HFFc6 (cell line): ENCODE measurements around the gene MYO15B. TPM values are rescaled to one million over a fixed set of nuclear protein-coding genes. Genes with fewer than 3 reads are reported as not detected.

Source experiments
- DNase-seq: peaks from one replicate; pipeline ENCODE4 v3.0.0-alpha.2; 2018
- H3K27ac Mint-ChIP-seq: 2 replicates; pipeline ENCODE4 v1.8.0; 2020; ENCODE audit warnings: mild to moderate bottlenecking, mixed read lengths
- H3K27me3 Mint-ChIP-seq: 2 replicates; pipeline ENCODE4 v1.8.0; 2021; ENCODE audit warnings: mild to moderate bottlenecking, moderate library complexity, mixed read lengths; ENCODE audit not compliant: insufficient read depth
- H3K36me3 Mint-ChIP-seq: 2 replicates; pipeline ENCODE4 v1.8.0; 2021; ENCODE audit warnings: low read depth, mixed read lengths
- H3K4me1 Mint-ChIP-seq: 2 replicates; pipeline ENCODE4 v1.8.0; 2020; ENCODE audit warnings: low read depth, mixed read lengths
- H3K4me3 Mint-ChIP-seq: 2 replicates; pipeline ENCODE4 v1.8.0; 2020; ENCODE audit warnings: mild to moderate bottlenecking, moderate library complexity, mixed read lengths
- H3K9me3 Mint-ChIP-seq: 2 replicates; pipeline ENCODE4 v1.8.0; 2020; ENCODE audit warnings: mild to moderate bottlenecking, mixed read lengths
- total RNA-seq, 6 experiments: library from RNA; stranded (reverse); fragmentation: NEBNext Ultra II Directional; extraction: Animal tissue kit (Norgen Biotek cat#: 25700); gene quantifications; 2 replicates in 1 of 6; 3 replicates in 5 of 6; pipeline ENCODE4 v1.2.3, GENCODE V29; 2021
- TF ChIP-seq, protein P1 (sequence below): fragments of 200-600 bp; sonication (generic); IDR thresholded peaks from 2 replicates; pipeline ENCODE4 v1.5.0; 2021; ENCODE audit warnings: antibody characterized with exemption, mild to moderate bottlenecking

MYO15B gene
- total RNA-seq, 6 experiments from 2014 or later: 0.25 to 0.74 (median 0.41) TPM; not detected in 2

DNA sequence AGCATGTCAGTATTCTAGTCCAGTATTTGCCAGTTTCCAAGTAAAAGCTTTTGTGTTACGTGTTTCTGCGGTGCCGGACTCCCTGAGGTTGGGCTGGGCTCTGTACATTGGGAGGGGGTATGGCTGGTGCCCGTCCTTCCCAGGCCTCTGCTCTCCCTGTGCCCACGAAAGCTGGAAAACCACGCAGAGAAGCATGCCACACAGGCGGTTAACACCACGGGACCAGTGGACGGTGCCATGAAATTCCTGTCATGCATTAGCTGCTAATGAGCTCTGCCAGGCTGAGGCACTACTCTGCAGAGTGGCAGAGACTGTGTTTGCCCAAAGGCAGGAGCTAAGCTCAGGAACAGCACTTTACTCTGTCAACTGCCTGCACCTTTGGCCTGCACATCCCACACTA, 53.7 kb downstream of the MYO15B start:
- no peak overlapping the region for H3K27ac Mint-ChIP-seq
- no peak overlapping the region for H3K4me3 Mint-ChIP-seq
- no peaks in the 10 kb centered on the region for H3K9me3 Mint-ChIP-seq
- no peak for DNase-seq
- peaks cover 2% of the 10 kb centered on the region; the same call in 1 of the 2 replicates for H3K27me3 Mint-ChIP-seq
- H3K4me1 Mint-ChIP-seq: no peaks in the 10 kb centered on the region
- H3K36me3 Mint-ChIP-seq: no peaks in the 10 kb centered on the region
- TF ChIP-seq, protein P1, sequence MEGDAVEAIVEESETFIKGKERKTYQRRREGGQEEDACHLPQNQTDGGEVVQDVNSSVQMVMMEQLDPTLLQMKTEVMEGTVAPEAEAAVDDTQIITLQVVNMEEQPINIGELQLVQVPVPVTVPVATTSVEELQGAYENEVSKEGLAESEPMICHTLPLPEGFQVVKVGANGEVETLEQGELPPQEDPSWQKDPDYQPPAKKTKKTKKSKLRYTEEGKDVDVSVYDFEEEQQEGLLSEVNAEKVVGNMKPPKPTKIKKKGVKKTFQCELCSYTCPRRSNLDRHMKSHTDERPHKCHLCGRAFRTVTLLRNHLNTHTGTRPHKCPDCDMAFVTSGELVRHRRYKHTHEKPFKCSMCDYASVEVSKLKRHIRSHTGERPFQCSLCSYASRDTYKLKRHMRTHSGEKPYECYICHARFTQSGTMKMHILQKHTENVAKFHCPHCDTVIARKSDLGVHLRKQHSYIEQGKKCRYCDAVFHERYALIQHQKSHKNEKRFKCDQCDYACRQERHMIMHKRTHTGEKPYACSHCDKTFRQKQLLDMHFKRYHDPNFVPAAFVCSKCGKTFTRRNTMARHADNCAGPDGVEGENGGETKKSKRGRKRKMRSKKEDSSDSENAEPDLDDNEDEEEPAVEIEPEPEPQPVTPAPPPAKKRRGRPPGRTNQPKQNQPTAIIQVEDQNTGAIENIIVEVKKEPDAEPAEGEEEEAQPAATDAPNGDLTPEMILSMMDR: no peak

DNA sequence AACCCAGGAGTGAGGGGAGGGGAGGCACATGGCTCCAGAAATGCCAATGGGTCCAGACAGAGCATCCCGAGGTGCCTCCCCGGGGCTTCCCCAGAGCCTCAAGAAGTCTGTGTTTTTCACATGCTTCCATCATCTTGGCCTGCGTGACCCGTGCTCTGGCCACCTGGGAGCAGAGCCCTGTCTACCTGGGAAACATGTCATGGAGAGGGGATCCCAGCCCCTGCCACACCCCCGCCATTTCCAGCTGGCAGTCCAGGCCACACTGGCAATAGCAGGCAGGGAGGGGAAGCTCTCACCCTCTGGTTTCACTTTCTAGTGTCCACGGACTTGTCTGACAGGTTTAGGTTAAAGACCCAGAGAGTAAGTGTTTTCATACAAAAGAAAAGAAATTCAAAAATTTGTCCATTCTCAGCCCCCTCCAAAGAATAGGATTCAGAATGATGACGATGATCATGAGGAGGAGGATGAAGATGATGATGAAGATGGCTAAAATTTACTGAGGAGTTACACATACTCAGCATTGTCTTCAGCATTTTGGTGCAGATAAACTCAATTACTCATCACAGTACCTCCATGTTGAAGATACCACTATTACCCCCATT, 54.7 kb downstream of the MYO15B start:
- Mint-ChIP-seq H3K36me3 (no peaks in the 10 kb centered on the region), H3K27me3 (peaks cover 2% of the 10 kb centered on the region; the same call in 1 of the 2 replicates), H3K4me3 (no peak overlapping the region), H3K9me3 (no peaks in the 10 kb centered on the region), H3K27ac (no peak overlapping the region), H3K4me1 (no peaks in the 10 kb centered on the region)
- no peak for DNase-seq
- TF ChIP-seq, protein P1: no peak

DNA sequence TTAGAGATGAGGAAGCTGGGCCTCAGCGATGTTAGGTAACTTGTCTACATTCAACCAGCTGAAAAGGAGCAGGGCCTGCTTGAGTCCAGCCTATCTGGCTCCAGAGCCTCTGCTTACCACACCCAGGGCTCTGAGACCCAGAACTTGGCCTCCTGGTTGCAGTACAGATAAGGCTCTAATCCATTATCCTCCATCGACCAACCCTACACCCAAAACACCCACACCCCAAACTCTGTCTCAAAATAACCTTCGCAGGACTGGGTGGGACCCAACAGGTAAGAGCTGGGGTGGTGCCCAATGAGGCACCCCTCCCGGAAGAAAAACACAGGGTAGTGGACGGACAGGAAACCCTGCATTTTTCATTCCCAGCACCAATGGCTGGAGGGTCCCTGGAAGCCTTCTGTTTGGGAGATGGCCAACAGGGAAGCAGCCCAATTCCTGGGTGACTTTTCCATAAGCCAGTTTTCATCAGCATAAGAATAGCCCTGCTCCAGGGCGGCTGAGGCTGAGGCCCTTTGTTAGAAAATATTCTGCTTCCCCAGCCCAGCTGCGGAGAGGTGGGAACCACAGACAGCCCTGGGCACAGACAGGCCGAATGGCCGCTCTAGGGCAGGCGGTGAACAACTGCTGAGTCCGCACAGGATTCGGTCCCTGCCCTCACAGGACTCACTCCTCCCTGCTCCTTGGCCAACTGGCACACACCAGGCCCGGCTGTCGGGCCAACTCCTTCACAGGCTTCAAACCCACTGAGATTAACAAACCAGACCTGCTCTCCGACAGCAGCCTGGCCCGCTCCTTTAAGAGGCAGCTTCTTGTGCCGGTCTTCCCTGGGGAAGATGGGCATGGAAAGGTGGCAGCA, 55.4 kb downstream of the MYO15B start:
- TF ChIP-seq, protein P1: no peak
- Mint-ChIP-seq H3K4me3 (no peak overlapping the region), H3K9me3 (no peaks in the 10 kb centered on the region), H3K27me3 (peaks cover 1% of the 10 kb centered on the region), H3K27ac (no peak overlapping the region), H3K36me3 (no peaks in the 10 kb centered on the region), H3K4me1 (no peaks in the 10 kb centered on the region)
- DNase-seq: no peak

DNA sequence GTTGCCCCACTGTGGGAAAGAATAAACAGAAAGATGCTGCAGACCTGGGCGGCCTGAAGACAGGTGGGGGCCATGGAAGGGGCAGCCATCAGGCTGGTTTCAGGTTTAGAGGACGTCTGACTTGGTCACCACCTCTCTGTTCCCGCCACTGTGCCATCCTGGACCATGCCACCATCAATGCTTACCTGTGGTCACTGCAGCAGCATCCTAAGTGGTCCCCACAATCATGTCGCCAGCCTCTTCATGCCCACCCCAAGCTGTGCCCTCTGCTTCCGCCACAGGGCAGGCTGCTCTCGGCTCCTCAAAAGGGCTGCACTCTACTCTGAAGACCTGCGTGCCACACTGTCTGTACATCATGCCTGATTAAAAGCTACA, 56.0 kb downstream of the MYO15B start:
- no peaks in the 10 kb centered on the region for H3K9me3 Mint-ChIP-seq
- H3K4me1 Mint-ChIP-seq: no peaks in the 10 kb centered on the region
- no peak for DNase-seq
- TF ChIP-seq, protein P1: no peak
- H3K36me3 Mint-ChIP-seq: no peaks in the 10 kb centered on the region
- no peaks in the 10 kb centered on the region; the same call in 1 of the 2 replicates for H3K27me3 Mint-ChIP-seq
- H3K27ac Mint-ChIP-seq: no peak overlapping the region
- H3K4me3 Mint-ChIP-seq: no peak overlapping the region

- TF ChIP-seq, protein P1: no peak
- no peaks in the 10 kb centered on the region for H3K36me3 Mint-ChIP-seq
- H3K27ac Mint-ChIP-seq: no peak overlapping the region
- H3K4me1 Mint-ChIP-seq: no peaks in the 10 kb centered on the region
- no peak overlapping the region for H3K4me3 Mint-ChIP-seq
- no peaks in the 10 kb centered on the region for H3K9me3 Mint-ChIP-seq
- H3K27me3 Mint-ChIP-seq: no peaks in the 10 kb centered on the region; the same call in 1 of the 2 replicates
- no peak for DNase-seq
Observed at GRCh38 chr17:75645501-75645888, 57.9 kb downstream of the MYO15B start.
